GM23248 (cell line): Measurements from ENCODE around the gene PRDM16. TPM values are rescaled to one million over a fixed set of nuclear protein-coding genes. Genes with fewer than 3 reads are reported as not detected.

Source experiments
- DNase-seq: peaks from one replicate; pipeline ENCODE4 v3.0.0-alpha.2; 2015
- H2AFZ ChIP-seq: fragments of 200-600 bp; sonication (generic); 2 replicates; pipeline ENCODE4 v1.6.1; 2016; ENCODE audit warnings: antibody characterized with exemption
- H3F3A ChIP-seq: fragments of 200-600 bp; sonication (generic); 2 replicates; pipeline ENCODE4 v1.6.1; 2016; ENCODE audit warnings: mild to moderate bottlenecking, antibody characterized with exemption, mixed run types; ENCODE audit not compliant: insufficient read depth
- H3K27ac ChIP-seq: fragments of 200-600 bp; sonication (generic); 2 replicates; pipeline ENCODE4 v1.5.1; 2016; ENCODE audit warnings: mild to moderate bottlenecking
- H3K27me3 ChIP-seq: fragments of 200-600 bp; sonication (generic); replicated peaks from 2 replicates; pipeline ENCODE4 v1.6.1; 2016; ENCODE audit warnings: mild to moderate bottlenecking; ENCODE audit not compliant: insufficient read depth
- H3K36me3 ChIP-seq: fragments of 200-600 bp; sonication (generic); 2 replicates; pipeline ENCODE4 v1.6.1; 2016; ENCODE audit warnings: low read depth, mild to moderate bottlenecking
- H3K4me1 ChIP-seq: fragments of 200-600 bp; sonication (generic); 2 replicates; pipeline ENCODE4 v1.6.1; 2016; ENCODE audit warnings: mild to moderate bottlenecking; ENCODE audit not compliant: insufficient read depth
- H3K4me2 ChIP-seq: fragments of 200-600 bp; sonication (generic); one replicate; pipeline ENCODE4 v1.6.1; 2016; ENCODE audit warnings: mild to moderate bottlenecking; ENCODE audit not compliant: unreplicated experiment
- H3K4me3 ChIP-seq: fragments of 200-600 bp; sonication (generic); 2 replicates; pipeline ENCODE4 v1.5.1; 2016; ENCODE audit warnings: mild to moderate bottlenecking
- H3K79me2 ChIP-seq: fragments of 200-600 bp; sonication (generic); 2 replicates; pipeline ENCODE4 v1.6.1; 2016; ENCODE audit warnings: mild to moderate bottlenecking; ENCODE audit not compliant: insufficient read depth
- H3K9ac ChIP-seq: fragments of 200-600 bp; sonication (generic); 2 replicates; pipeline ENCODE4 v1.6.1; 2016; ENCODE audit warnings: mild to moderate bottlenecking
- H3K9me2 ChIP-seq: fragments of 200-600 bp; sonication (generic); 2 replicates; pipeline ENCODE4 v1.6.1; 2016; ENCODE audit warnings: mixed run types, mild to moderate bottlenecking, moderate library complexity; ENCODE audit not compliant: insufficient read depth
- H3K9me3 ChIP-seq: fragments of 200-600 bp; sonication (generic); one replicate; pipeline ENCODE4 v1.6.1; 2017; ENCODE audit warnings: low read depth
- H4K20me1 ChIP-seq: fragments of 200-600 bp; sonication (generic); 2 replicates; pipeline ENCODE4 v1.6.0; 2016; ENCODE audit not compliant: insufficient read depth
- EZH2 ChIP-seq: fragments of 200-600 bp; sonication (generic); IDR thresholded peaks from 2 replicates; pipeline ENCODE4 v1.6.1; 2018; ENCODE audit warnings: antibody characterized with exemption, mild to moderate bottlenecking; ENCODE audit not compliant: insufficient read depth, poor library complexity, severe bottlenecking
- EZH2phosphoT487 ChIP-seq: fragments of 200-600 bp; sonication (generic); IDR thresholded peaks from 2 replicates; pipeline ENCODE4 v1.6.1; 2018; ENCODE audit warnings: antibody characterized with exemption, moderate library complexity, mild to moderate bottlenecking, low read depth; ENCODE audit not compliant: insufficient read depth
- WGBS, 2 experiments: methylation state at CpG; one replicate each; pipeline ENCODE4 v1.1.6; 2015 to 2017; ENCODE audit warnings: low lambda C conversion rate in 2 of 2, low coverage in 1 of 2; ENCODE audit errors: missing lambda C conversion rate in 2 of 2; 5-methylcytosine and 5-hydroxymethylcytosine counted together
- in situ Hi-C: fragments of 300-500 bp; cut with MboI; formaldehyde crosslinking; loops from 2 replicates; pipeline ENCODE4 v1.15.0; 2020
- polyA plus RNA-seq: library from polyadenylated mRNA; unstranded; fragments of >200 nt; fragmentation: Nextera tagmentation; extraction: Ambion mirVana; gene quantifications from 2 replicates; pipeline ENCODE4 v1.2.1, GENCODE V29; 2016
- total RNA-seq: library from RNA; depleted of rRNA; stranded (reverse); fragments of >200 nt; shearing (Covaris generic); gene quantifications from 2 replicates; pipeline ENCODE4 v1.2.3, GENCODE V29; 2014; rRNA removed

The PRDM16 gene
- total RNA-seq (not detected in 2 replicates), polyA plus RNA-seq (0.18 TPM in 1 of 2 replicates, not detected in the other)

DNA sequence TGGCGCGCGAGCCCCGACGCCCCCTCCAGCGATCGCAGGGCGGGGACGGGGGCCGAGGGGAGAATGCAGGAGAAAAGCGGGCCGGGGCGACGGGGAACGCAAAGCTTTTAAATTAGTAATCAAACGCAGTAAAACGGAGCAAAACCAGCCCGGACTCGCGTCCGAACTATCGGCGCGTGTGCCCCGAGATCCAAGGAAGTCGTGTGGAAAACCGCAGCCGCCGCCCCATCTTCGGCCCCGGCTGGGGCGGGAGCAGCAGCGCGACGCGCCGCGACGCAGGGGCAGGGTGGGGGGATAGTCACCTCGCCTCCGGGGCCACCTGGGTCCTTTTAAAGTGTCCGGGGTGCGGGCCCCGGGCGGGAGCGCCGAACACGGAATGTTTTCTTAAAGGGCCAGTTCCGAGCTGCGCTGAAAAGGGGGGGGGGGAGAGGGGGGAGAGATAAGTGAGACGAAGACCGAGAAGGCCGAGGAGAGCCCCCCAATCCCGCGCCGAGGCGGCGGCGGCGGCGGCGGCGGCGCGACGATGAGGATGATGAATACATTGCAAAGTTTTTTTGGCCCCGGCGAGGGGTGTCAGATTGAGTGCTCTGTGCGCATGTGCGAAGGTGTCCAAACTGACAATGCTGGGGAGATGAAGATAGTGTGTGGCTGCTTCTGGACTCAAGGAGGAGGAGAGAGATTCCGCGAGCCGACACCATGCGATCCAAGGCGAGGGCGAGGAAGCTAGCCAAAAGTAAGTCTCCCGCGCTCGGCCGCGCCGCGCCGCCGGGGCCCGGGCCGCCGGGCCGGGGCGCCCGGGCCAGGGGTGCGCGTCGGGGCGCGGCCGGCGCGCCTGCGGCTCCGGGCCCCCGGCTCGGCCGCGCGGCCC lies at the start of gene PRDM16:
Gene PRDM16, plus strand, starts transcription at position 640 of the 868 bp plus-strand sequence. Its CDS starts 57 bp downstream, at position 697.
- Histone ChIP-seq H3K9ac (no peak within 1 kb of the TSS), H4K20me1 (no peaks in the 10 kb centered on the region), H3F3A (no peaks in the 10 kb centered on the region), H3K9me2 (no peaks in the 10 kb centered on the region), H3K36me3 (no peaks in the 10 kb centered on the region), H3K79me2 (no peaks in the 10 kb centered on the region), H3K4me1 (no peaks in the 10 kb centered on the region), H2AFZ (peak within 1 kb of the TSS; percentile 77), H3K27me3 (peaks cover 82% of the 10 kb centered on the region), H3K4me2 (peak within 1 kb of the TSS; percentile 95), H3K9me3 (no peaks in the 10 kb centered on the region), H3K27ac (no peak within 1 kb of the TSS), H3K4me3 (peak within 1 kb of the TSS; percentile 74)
- in situ Hi-C loops = no loop called here
- DNase-seq = peak; percentile 58
- 2 to 4% methylated on average over 31 to 103 of the region's 106 CpGs for WGBS, 2 experiments
- TF ChIP-seq EZH2 (peak; percentile 92), EZH2phosphoT487 (0 out of 2 replicates have a peak, but pooled peaks have one; percentile 78)

DNA sequence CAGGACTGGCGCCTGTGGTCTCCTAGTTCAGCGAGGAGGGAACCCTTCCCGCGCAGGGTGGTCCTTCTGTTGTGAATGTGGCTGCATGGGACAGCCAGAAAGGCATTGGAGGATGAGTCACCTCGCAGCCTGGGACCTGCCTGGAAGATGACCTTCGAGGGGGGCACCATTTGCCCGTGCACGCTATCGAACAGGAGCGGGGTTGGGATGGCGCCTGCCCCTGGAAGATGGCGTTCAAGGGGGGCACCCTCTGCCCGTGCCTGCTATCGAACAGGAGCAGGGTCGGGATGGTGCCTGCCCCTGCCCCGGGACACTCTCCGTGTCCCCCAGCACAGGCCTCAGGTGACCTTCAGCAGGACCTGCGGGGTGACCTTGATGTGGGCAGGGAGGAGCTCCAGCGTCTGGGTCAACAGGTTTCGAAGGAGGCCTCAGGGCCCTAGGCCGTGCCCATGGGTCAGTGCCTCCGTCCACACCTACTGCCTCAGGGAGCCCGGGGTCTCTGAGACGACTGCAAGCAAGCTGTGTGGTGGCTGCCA lies 49.4 kb upstream of the PRDM16 start:
- no peaks in the 10 kb centered on the region for H3K9me2 ChIP-seq
- DNase-seq = no peak
- no peak overlapping the region for H3K9ac ChIP-seq
- no peaks in the 10 kb centered on the region for H3K9me3 ChIP-seq
- no peak overlapping the region for H2AFZ ChIP-seq
- 60 to 65% methylated on average over 24 of the region's 24 CpGs for WGBS, 2 experiments
- no peaks in the 10 kb centered on the region for H3K4me1 ChIP-seq
- no peaks in the 10 kb centered on the region for H3K79me2 ChIP-seq
- H3K36me3 ChIP-seq = no peaks in the 10 kb centered on the region
- H3K4me2 ChIP-seq = no peak overlapping the region
- H3K4me3 ChIP-seq = no peak overlapping the region
- no peak for TF ChIP-seq EZH2phosphoT487
- no peak for TF ChIP-seq EZH2
- in situ Hi-C loops = loop anchor here (10.0 to 25.0 kb wide), 2 partner anchors 395 to 607 kb away; partner anchors contain the start of gene PEX10
- no peaks in the 10 kb centered on the region for H3K27me3 ChIP-seq
- no peaks in the 10 kb centered on the region for H4K20me1 ChIP-seq
- no peaks in the 10 kb centered on the region for H3F3A ChIP-seq
- H3K27ac ChIP-seq = no peak overlapping the region

DNA sequence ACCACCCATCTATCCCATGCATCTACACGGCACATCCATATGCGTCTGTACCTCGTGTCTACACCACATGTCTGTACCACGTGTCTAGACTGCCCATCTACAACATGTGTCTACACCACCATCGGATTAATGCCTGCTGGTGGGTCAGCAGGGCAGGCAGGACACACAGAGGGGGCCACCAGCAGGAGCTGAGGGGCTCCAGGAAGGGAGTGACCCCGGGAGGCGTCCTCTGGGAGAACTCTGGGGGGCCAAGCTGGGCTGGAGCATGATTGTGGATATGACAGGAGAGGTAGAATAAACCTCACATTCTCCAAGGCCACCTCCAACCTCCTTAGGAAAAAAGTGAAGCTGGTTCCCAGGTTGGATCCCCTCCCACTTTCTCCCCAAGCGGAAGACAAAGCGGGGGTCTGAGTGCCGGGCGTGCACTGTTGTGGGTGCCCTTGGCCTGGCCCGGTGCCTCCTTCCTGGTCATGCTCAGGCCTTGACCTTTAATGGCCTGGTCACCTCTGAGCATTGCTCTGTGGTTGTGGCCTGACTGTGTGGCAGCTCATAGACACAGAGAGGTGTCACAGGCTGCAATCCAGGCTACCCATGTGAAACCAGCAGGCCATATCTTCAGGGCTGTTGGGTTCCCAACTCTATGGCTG lies 48.6 kb upstream of the PRDM16 start:
- Histone ChIP-seq H3K27me3 (no peaks in the 10 kb centered on the region), H3F3A (no peaks in the 10 kb centered on the region), H3K27ac (no peak overlapping the region), H3K9ac (no peak overlapping the region), H3K36me3 (no peaks in the 10 kb centered on the region), H3K4me3 (no peak overlapping the region), H3K4me2 (no peak overlapping the region), H4K20me1 (no peaks in the 10 kb centered on the region), H3K9me2 (no peaks in the 10 kb centered on the region), H2AFZ (no peak overlapping the region), H3K79me2 (no peaks in the 10 kb centered on the region), H3K9me3 (no peaks in the 10 kb centered on the region), H3K4me1 (no peaks in the 10 kb centered on the region)
- DNase-seq = no peak
- WGBS, 2 experiments = 54 to 61% methylated on average over 12 of the region's 12 CpGs
- TF ChIP-seq EZH2 (no peak), EZH2phosphoT487 (no peak)
- in situ Hi-C loops = loop anchor here (25.0 kb wide), 1 partner anchor 608 kb away; the partner anchor contains the start of gene PEX10

DNA sequence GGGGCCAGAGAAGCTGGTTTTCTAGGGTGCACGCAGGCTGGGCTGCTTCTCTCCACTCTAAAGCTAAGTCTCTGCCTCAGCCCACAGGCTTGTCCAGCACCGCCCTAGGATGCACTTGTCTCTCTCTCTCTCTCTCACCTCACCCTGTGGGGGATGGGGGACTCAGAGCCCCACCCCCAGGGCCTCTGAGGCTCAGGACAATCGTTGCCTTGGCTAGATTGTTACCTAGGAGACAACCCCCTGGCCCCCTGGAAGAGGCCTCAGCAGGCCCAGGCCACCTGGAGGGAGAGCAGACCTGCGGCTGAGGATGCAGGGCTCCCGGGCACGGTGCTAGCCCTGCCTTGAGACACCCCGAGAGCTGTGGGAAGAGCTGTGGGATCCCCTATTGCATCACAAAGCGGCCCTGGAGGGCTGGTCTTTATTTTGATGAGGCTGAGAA lies 47.8 kb upstream of the PRDM16 start, which contains the start of gene ACTRT2:
Gene ACTRT2, plus strand, starts transcription at position 235 of the 439 bp plus-strand sequence. CDS start 220 bp downstream, outside the sequence.
- Histone ChIP-seq H3K9me2 (no peaks in the 10 kb centered on the region), H3K27me3 (no peaks in the 10 kb centered on the region), H3F3A (no peaks in the 10 kb centered on the region), H3K9ac (no peak within 1 kb of the TSS), H3K4me3 (no peak within 1 kb of the TSS), H3K79me2 (no peaks in the 10 kb centered on the region), H3K27ac (no peak within 1 kb of the TSS), H2AFZ (no peak within 1 kb of the TSS), H3K4me2 (no peak within 1 kb of the TSS), H3K36me3 (no peaks in the 10 kb centered on the region), H4K20me1 (no peaks in the 10 kb centered on the region), H3K9me3 (no peaks in the 10 kb centered on the region), H3K4me1 (no peaks in the 10 kb centered on the region)
- WGBS, 2 experiments = 13 to 16% methylated on average over 8 of the region's 8 CpGs
- in situ Hi-C loops = loop anchor here (25.0 kb wide), 1 partner anchor 609 kb away; the partner anchor contains the start of gene PEX10
- TF ChIP-seq EZH2phosphoT487 = no peak
- no peak for TF ChIP-seq EZH2
- no peak for DNase-seq
